ENCODE measurements around the gene MTHFD1. TPM values are rescaled to one million over a fixed set of nuclear protein-coding genes. Genes with fewer than 3 reads are reported as not detected.
A peak's percentile ranks its signal among the peaks of the same experiment; 100 is the strongest.

MTHFD1 gene
- total RNA-seq, 1 experiment from 2014 or later, result 109 TPM

- H3K36me3 ChIP-seq, result no peaks in the 10 kb centered on the region
- no peak overlapping the region for H3K27ac ChIP-seq
- H3K9me3 ChIP-seq (replicated peaks), result no peaks in the 10 kb centered on the region
- DNase-seq, result peak in 1 of 2 experiments; percentile 36
- H3K4me1 ChIP-seq, result no peaks in the 10 kb centered on the region
- H3K27me3 ChIP-seq, result no peaks in the 10 kb centered on the region
- no peak overlapping the region for H3K4me3 ChIP-seq
These were observed 90.6 kb downstream of the MTHFD1 start for GRCh38 chr14:64478634-64479250.

GRCh38 chr14:64488590-64489099 lies 100.5 kb downstream of the MTHFD1 start:
- DNase-seq, result no peak
- Histone ChIP-seq H3K36me3 (peaks cover 16% of the 10 kb centered on the region), H3K27me3 (no peaks in the 10 kb centered on the region), H3K27ac (no peak overlapping the region), H3K4me1 (no peaks in the 10 kb centered on the region), H3K4me3 (no peak overlapping the region), H3K9me3 (replicated peaks) (no peaks in the 10 kb centered on the region)

GRCh38 chr14:64491637-64492036 lies 103.5 kb downstream of the MTHFD1 start:
- H3K36me3 ChIP-seq, result peaks cover 8% of the 10 kb centered on the region
- no peak for DNase-seq
- H3K27me3 ChIP-seq, result no peaks in the 10 kb centered on the region
- H3K4me3 ChIP-seq, result no peak overlapping the region
- H3K27ac ChIP-seq, result no peak overlapping the region
- H3K9me3 ChIP-seq (replicated peaks), result no peaks in the 10 kb centered on the region
- H3K4me1 ChIP-seq, result peaks cover 4% of the 10 kb centered on the region

- Histone ChIP-seq H3K9me3 (replicated peaks) (no peaks in the 10 kb centered on the region), H3K4me3 (no peak overlapping the region), H3K27me3 (no peaks in the 10 kb centered on the region), H3K27ac (no peak overlapping the region), H3K36me3 (peaks cover 4% of the 10 kb centered on the region; the same call in 1 of the 2 replicates), H3K4me1 (peaks cover 4% of the 10 kb centered on the region)
- DNase-seq, result no peak
These were observed 105.3 kb downstream of the MTHFD1 start for GRCh38 chr14:64493455-64493854.

- Histone ChIP-seq H3K4me1 (peaks cover 4% of the 10 kb centered on the region), H3K9me3 (replicated peaks) (no peaks in the 10 kb centered on the region), H3K27me3 (no peaks in the 10 kb centered on the region), H3K4me3 (no peak overlapping the region), H3K36me3 (0 out of 2 replicates have a peak, but pooled peaks cover 2% of the 10 kb centered on the region), H3K27ac (peak overlapping the region; percentile 15; the same call in 1 of the 2 replicates)
- DNase-seq, result peak; percentile 12 to 61
These were observed 107.1 kb downstream of the MTHFD1 start for GRCh38 chr14:64495252-64495651.

- no peaks in the 10 kb centered on the region for H3K27me3 ChIP-seq
- no peaks in the 10 kb centered on the region for H3K9me3 ChIP-seq (replicated peaks)
- H3K4me3 ChIP-seq, result no peak overlapping the region
- H3K27ac ChIP-seq, result no peak overlapping the region
- DNase-seq, result no peak
- peaks cover 11% of the 10 kb centered on the region for H3K4me1 ChIP-seq
- 0 out of 2 replicates have a peak, but pooled peaks cover 2% of the 10 kb centered on the region for H3K36me3 ChIP-seq
These were observed 108.6 kb downstream of the MTHFD1 start for GRCh38 chr14:64496764-64497163.

- Histone ChIP-seq H3K9me3 (replicated peaks) (no peaks in the 10 kb centered on the region), H3K27me3 (no peaks in the 10 kb centered on the region), H3K4me3 (no peak overlapping the region), H3K27ac (no peak overlapping the region), H3K4me1 (peaks cover 13% of the 10 kb centered on the region), H3K36me3 (0 out of 2 replicates have a peak, but pooled peaks cover 2% of the 10 kb centered on the region)
- no peak for DNase-seq
These were observed 111.9 kb downstream of the MTHFD1 start for GRCh38 chr14:64500088-64500487.

- H3K4me1 ChIP-seq, result peaks cover 12% of the 10 kb centered on the region
- H3K27me3 ChIP-seq, result no peaks in the 10 kb centered on the region
- no peaks in the 10 kb centered on the region for H3K9me3 ChIP-seq (replicated peaks)
- 0 out of 2 replicates have a peak, but pooled peaks cover 2% of the 10 kb centered on the region for H3K36me3 ChIP-seq
- H3K4me3 ChIP-seq, result peak overlapping the region; percentile 93
- no peak overlapping the region; the same call in 1 of the 2 replicates for H3K27ac ChIP-seq
- peak; percentile 47 to 54 for DNase-seq
These were observed 113.4 kb downstream of the MTHFD1 start for GRCh38 chr14:64501411-64502171.

GRCh38 chr14:64502456-64502855 lies 114.3 kb downstream of the MTHFD1 start:
- Histone ChIP-seq H3K9me3 (replicated peaks) (no peaks in the 10 kb centered on the region), H3K4me3 (peak overlapping the region; percentile 93), H3K27me3 (no peaks in the 10 kb centered on the region), H3K27ac (peak overlapping the region; percentile 96; the same call in 1 of the 2 replicates), H3K4me1 (peaks cover 16% of the 10 kb centered on the region), H3K36me3 (0 out of 2 replicates have a peak, but pooled peaks cover 2% of the 10 kb centered on the region)
- DNase-seq, result peak in 1 of 2 experiments; percentile 11

GRCh38 chr14:64502887-64503433 lies 114.8 kb downstream of the MTHFD1 start:
- Histone ChIP-seq H3K4me3 (peak overlapping the region; percentile 93), H3K27me3 (no peaks in the 10 kb centered on the region), H3K27ac (peak overlapping the region; percentile 96), H3K9me3 (replicated peaks) (no peaks in the 10 kb centered on the region), H3K36me3 (0 out of 2 replicates have a peak, but pooled peaks cover 2% of the 10 kb centered on the region), H3K4me1 (peaks cover 16% of the 10 kb centered on the region)
- DNase-seq, result peak in 1 of 2 experiments; percentile 27

- Histone ChIP-seq H3K9me3 (replicated peaks) (no peaks in the 10 kb centered on the region), H3K36me3 (0 out of 2 replicates have a peak, but pooled peaks cover 1% of the 10 kb centered on the region), H3K27me3 (no peaks in the 10 kb centered on the region), H3K27ac (peak within 1 kb of the TSS; percentile 96), H3K4me3 (peak within 1 kb of the TSS; percentile 93), H3K4me1 (peaks cover 16% of the 10 kb centered on the region)
- peak; percentile 91 for DNase-seq
These were observed 115.5 kb downstream of the MTHFD1 start, which contains the start of gene ZBTB25 for GRCh38 chr14:64503434-64504309. Gene ZBTB25 (minus strand): TSS chr14:64503838. CDS start chr14:64490533, 13,305 bp downstream.

GRCh38 chr14:64504310-64504896 lies 116.2 kb downstream of the MTHFD1 start, which contains the start of gene ZBTB1:
Gene ZBTB1 (plus strand): TSS chr14:64504770. CDS start chr14:64521505, 16,735 bp downstream.
- H3K36me3 ChIP-seq, result no peaks in the 10 kb centered on the region
- H3K4me1 ChIP-seq, result peaks cover 16% of the 10 kb centered on the region
- H3K4me3 ChIP-seq, result peak within 1 kb of the TSS; percentile 93

GRCh38 chr14:64504897-64505794 lies 117.0 kb downstream of the MTHFD1 start:
- Histone ChIP-seq H3K36me3 (no peaks in the 10 kb centered on the region), H3K27me3 (no peaks in the 10 kb centered on the region), H3K27ac (peak overlapping the region; percentile 96), H3K9me3 (replicated peaks) (no peaks in the 10 kb centered on the region), H3K4me1 (peaks cover 16% of the 10 kb centered on the region), H3K4me3 (peak overlapping the region; percentile 93)
- DNase-seq, result peak; percentile 90 to 92

More at GRCh38 chr14:64504310-64504896, 116.2 kb downstream of the MTHFD1 start, which contains the start of gene ZBTB1:
- peak; percentile 82 to 86 for DNase-seq
- H3K27ac ChIP-seq, result peak within 1 kb of the TSS; percentile 96
- no peaks in the 10 kb centered on the region for H3K9me3 ChIP-seq (replicated peaks)
- no peaks in the 10 kb centered on the region for H3K27me3 ChIP-seq
